ENCODE results near the gene VPS39. TPM values are rescaled to one million over a fixed set of nuclear protein-coding genes. Genes with fewer than 3 reads are reported as not detected.

VPS39 gene
- total and polyA plus RNA-seq, 2 of the 13 experiments (the other 11 are each of a cell fraction or from before 2014, with no cell fraction given), result 22.9 to 32.0 TPM

DNA sequence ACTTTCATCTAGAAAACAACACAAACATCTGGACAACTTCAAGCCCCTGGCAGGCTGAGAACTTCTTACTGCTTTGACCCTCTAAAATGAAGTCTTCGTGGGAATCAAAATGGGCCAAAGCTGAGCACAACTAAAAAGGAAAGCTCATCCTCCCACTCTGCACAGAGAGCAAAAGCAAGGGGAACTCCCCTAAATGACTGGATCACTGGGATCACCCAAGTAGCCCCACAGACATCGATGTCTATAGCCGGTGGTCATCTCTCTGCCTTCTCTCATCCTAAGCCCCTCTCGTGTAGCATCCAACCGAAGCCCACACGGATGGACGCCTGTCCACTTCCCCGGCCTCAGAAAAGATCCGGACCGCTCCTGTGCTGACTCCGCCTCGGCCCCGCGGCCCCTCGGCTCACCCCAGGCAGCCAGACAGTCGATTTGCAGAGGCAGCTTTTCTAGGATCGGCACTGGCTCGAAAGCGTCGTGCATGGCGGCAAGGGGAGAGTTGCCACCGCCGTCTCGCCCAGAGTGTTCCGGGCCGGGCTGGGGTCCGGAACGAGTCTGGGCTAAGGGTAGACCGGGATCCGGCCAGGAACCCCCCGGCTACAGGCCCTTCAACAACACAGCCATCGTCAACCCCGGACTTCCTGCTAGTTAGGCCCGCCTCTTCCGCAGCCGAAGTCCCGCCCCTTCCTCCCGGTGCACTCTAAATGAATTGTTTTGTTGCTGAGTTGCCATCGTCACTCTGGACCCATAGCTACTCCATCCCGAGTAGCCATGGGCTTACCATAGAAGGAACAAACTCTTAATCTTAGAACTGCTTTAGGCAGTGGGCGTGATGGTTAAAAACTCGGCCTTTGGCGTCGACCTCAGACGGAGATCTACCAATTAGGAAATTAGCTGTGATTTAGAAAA lies at the start of gene VPS39 (continued):
- TF ChIP-seq, protein P1, sequence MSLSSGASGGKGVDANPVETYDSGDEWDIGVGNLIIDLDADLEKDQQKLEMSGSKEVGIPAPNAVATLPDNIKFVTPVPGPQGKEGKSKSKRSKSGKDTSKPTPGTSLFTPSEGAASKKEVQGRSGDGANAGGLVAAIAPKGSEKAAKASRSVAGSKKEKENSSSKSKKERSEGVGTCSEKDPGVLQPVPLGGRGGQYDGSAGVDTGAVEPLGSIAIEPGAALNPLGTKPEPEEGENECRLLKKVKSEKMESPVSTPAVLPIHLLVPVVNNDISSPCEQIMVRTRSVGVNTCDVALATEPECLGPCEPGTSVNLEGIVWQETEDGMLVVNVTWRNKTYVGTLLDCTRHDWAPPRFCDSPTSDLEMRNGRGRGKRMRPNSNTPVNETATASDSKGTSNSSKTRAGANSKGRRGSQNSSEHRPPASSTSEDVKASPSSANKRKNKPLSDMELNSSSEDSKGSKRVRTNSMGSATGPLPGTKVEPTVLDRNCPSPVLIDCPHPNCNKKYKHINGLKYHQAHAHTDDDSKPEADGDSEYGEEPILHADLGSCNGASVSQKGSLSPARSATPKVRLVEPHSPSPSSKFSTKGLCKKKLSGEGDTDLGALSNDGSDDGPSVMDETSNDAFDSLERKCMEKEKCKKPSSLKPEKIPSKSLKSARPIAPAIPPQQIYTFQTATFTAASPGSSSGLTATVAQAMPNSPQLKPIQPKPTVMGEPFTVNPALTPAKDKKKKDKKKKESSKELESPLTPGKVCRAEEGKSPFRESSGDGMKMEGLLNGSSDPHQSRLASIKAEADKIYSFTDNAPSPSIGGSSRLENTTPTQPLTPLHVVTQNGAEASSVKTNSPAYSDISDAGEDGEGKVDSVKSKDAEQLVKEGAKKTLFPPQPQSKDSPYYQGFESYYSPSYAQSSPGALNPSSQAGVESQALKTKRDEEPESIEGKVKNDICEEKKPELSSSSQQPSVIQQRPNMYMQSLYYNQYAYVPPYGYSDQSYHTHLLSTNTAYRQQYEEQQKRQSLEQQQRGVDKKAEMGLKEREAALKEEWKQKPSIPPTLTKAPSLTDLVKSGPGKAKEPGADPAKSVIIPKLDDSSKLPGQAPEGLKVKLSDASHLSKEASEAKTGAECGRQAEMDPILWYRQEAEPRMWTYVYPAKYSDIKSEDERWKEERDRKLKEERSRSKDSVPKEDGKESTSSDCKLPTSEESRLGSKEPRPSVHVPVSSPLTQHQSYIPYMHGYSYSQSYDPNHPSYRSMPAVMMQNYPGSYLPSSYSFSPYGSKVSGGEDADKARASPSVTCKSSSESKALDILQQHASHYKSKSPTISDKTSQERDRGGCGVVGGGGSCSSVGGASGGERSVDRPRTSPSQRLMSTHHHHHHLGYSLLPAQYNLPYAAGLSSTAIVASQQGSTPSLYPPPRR (CRISPR knock-in tag; IDR thresholded peaks at IDR 0.05; ENCODE audit: borderline replicate concordance), result 0 out of 2 replicates have a peak, but pooled peaks have one; percentile 35
- TF ChIP-seq ZNF543 (CRISPR knock-in tag; IDR thresholded peaks at IDR 0.05) (peak; percentile 63; the same call in 1 of the 2 replicates), ZNF382 (CRISPR knock-in tag; IDR thresholded peaks at IDR 0.05; ENCODE audit: borderline replicate concordance) (no peak), PHF20 (CRISPR knock-in tag; IDR thresholded peaks at IDR 0.05) (peak; percentile 95), ZNF138 (CRISPR knock-in tag; IDR thresholded peaks at IDR 0.05; ENCODE audit: low read depth) (peak; percentile 81; the same call in 1 of the 2 replicates), SOX13 (IDR thresholded peaks at IDR 0.05) (no peak), SOX13 (CRISPR knock-in tag; conservative IDR thresholded peaks at IDR 0.05 in 1 of 2, IDR thresholded peaks at IDR 0.05 in 1 of 2) (no peak), KLF12 (CRISPR knock-in tag; IDR thresholded peaks at IDR 0.05; ENCODE audit: borderline replicate concordance) (no peak), AKAP8 (CRISPR knock-in tag; IDR thresholded peaks at IDR 0.05) (0 out of 2 replicates have a peak, but pooled peaks have one; percentile 35)
- TF ChIP-seq, protein P2, sequence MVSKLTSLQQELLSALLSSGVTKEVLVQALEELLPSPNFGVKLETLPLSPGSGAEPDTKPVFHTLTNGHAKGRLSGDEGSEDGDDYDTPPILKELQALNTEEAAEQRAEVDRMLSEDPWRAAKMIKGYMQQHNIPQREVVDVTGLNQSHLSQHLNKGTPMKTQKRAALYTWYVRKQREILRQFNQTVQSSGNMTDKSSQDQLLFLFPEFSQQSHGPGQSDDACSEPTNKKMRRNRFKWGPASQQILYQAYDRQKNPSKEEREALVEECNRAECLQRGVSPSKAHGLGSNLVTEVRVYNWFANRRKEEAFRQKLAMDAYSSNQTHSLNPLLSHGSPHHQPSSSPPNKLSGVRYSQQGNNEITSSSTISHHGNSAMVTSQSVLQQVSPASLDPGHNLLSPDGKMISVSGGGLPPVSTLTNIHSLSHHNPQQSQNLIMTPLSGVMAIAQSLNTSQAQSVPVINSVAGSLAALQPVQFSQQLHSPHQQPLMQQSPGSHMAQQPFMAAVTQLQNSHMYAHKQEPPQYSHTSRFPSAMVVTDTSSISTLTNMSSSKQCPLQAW (CRISPR knock-in tag; IDR thresholded peaks at IDR 0.05), result peak; percentile 76; the same call in 1 of the 2 replicates
- TF ChIP-seq, protein P3, sequence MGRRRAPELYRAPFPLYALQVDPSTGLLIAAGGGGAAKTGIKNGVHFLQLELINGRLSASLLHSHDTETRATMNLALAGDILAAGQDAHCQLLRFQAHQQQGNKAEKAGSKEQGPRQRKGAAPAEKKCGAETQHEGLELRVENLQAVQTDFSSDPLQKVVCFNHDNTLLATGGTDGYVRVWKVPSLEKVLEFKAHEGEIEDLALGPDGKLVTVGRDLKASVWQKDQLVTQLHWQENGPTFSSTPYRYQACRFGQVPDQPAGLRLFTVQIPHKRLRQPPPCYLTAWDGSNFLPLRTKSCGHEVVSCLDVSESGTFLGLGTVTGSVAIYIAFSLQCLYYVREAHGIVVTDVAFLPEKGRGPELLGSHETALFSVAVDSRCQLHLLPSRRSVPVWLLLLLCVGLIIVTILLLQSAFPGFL (CRISPR knock-in tag; IDR thresholded peaks at IDR 0.05), result 0 out of 2 replicates have a peak, but pooled peaks have one; percentile 23
- TF ChIP-seq, protein P4, sequence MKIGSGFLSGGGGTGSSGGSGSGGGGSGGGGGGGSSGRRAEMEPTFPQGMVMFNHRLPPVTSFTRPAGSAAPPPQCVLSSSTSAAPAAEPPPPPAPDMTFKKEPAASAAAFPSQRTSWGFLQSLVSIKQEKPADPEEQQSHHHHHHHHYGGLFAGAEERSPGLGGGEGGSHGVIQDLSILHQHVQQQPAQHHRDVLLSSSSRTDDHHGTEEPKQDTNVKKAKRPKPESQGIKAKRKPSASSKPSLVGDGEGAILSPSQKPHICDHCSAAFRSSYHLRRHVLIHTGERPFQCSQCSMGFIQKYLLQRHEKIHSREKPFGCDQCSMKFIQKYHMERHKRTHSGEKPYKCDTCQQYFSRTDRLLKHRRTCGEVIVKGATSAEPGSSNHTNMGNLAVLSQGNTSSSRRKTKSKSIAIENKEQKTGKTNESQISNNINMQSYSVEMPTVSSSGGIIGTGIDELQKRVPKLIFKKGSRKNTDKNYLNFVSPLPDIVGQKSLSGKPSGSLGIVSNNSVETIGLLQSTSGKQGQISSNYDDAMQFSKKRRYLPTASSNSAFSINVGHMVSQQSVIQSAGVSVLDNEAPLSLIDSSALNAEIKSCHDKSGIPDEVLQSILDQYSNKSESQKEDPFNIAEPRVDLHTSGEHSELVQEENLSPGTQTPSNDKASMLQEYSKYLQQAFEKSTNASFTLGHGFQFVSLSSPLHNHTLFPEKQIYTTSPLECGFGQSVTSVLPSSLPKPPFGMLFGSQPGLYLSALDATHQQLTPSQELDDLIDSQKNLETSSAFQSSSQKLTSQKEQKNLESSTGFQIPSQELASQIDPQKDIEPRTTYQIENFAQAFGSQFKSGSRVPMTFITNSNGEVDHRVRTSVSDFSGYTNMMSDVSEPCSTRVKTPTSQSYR (CRISPR knock-in tag; IDR thresholded peaks at IDR 0.05; ENCODE audit: borderline replicate concordance), result 0 out of 2 replicates have a peak, but pooled peaks have one; percentile 17
- TF ChIP-seq, protein P5, sequence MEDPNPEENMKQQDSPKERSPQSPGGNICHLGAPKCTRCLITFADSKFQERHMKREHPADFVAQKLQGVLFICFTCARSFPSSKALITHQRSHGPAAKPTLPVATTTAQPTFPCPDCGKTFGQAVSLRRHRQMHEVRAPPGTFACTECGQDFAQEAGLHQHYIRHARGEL (CRISPR knock-in tag; IDR thresholded peaks at IDR 0.05), result 0 out of 2 replicates have a peak, but pooled peaks have one; percentile 36

Data from HepG2 (cell line).